GM19463 (cell line): ENCODE measurements around the gene NKX2-2.

Source experiments
- ATAC-seq: cut with Tn5 transposase; IDR thresholded peaks from one replicate; pipeline ENCODE4 v1.9.1; 2021; ENCODE audit warnings: mild to moderate bottlenecking, moderate library complexity; ENCODE audit not compliant: unreplicated experiment

NKX2-2 gene

GRCh38 chr20:21522481-21523280 is 8.8 kb upstream of the NKX2-2 start:
- ATAC-seq: no peak

DNA sequence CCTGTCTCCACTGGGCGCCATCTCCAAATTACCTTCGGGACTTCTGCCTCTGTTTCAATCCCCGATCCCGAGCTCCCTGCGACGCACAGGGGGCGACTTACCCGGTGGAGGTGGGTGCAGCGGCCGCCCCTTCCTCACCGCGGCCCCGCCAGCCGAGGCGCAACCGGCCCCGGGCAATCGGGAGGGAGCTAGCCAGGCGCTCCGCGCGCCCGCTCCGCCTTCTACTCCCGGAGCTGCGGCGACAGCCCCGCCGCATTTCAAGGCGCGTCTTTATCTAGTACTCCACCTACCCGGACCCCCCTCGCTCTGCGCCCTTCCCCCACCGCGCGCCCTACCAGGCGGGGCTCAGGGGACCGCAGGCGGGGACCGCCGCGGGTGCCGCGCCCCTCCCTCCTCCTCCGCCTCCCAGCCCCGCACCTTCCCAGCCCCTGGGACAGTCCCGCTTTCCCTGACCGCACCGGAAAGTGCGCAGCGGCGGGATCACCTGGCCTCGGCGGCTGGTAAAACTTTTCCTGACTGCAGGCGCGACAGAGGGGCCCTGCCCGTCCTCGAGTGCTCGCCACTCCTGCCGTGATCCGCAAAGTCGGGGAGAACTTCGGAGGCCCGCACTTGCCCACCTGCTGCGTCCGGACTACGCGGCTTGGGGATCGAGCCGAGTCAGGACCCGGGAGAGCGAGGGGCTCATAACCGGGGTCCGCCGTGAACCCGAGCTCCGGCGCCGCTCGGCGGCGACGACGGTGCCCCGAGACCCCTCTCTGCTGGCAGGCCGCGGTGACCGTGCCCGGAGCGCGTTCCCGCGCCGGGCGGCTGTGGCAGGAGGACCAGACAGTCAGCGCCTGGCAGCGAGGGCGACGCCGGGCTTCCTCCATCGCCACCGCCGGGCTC is 8.0 kb upstream of the NKX2-2 start:
- ATAC-seq: no peak

DNA sequence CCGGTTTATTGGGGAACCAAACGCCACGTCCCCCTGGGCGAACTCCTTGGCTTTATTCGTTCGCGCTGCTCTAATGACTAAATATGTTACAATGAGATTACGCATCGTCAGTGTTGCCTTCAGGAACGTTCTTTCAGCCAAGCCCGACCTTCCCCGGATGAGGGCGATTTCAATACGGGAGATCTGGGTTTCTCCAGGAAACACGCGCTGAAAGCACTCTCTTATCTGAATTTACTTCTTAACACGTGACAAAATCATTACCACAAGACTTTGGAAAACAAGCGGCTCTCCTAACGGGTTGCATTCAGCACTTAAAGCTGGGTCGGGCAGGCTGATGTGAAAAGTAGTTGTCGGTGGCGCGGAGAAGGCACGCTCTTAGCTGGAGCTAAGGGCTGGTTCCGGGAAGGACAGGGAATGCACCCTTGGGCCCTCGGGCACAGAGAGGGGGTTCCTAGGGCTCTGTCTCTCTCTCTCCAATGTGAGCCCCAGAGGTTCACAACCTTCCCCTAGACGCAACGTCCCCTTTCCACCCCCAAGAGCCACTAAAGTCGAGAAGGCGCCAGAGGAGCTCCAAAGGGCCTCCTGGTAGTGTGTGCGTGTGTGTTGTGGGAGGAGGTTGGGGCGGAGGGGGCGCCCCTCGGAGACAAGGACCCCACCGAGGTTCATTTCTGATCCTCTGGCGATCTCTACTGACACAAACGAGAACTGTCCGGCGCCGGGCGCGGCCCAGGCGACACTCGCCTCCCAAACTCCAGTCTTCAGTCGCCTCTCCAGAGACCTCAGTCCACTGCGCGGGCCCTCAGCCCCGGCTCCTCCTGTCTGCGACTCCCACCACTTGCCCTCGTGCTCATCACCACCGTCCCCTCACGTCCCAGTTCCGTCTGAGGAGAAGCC is 7.1 kb upstream of the NKX2-2 start:
- no peak for ATAC-seq

- ATAC-seq: no peak
Observed at GRCh38 chr20:21519136-21519584, 5.3 kb upstream of the NKX2-2 start.

DNA sequence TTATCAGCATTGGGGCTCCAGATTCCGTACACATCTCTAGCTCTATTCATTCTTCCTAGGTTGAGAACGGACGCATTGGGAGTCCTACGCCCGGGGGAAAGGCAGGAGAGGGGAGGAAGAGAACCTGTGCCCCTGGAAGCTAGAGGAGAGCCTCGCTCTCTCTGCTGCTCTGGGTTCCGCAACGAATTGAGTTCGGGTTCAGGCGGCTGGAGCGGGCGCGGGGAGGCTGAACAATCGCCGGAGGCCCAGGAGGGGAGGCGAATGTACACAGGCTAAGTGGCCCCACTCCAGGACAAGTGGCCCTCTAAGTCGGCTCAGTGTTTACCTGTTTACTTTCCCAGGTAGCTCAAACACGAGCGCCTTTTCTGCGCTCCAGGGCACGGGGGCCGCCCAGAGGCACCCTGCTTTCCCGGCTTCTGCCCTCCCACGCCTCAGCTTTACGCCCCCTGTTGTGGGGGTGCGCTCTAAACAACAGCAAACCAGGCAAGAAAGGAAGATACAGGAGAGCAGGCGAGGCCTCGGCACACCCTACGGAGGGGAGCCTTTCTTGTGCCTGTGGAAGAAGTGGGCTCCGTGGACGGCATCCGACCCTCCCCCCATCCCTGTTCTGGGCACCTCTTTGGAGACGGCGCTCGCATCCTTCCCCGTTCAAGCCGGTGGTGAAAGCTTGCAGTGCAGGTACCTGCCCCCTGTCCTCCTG is 4.6 kb upstream of the NKX2-2 start:
- no peak for ATAC-seq

DNA sequence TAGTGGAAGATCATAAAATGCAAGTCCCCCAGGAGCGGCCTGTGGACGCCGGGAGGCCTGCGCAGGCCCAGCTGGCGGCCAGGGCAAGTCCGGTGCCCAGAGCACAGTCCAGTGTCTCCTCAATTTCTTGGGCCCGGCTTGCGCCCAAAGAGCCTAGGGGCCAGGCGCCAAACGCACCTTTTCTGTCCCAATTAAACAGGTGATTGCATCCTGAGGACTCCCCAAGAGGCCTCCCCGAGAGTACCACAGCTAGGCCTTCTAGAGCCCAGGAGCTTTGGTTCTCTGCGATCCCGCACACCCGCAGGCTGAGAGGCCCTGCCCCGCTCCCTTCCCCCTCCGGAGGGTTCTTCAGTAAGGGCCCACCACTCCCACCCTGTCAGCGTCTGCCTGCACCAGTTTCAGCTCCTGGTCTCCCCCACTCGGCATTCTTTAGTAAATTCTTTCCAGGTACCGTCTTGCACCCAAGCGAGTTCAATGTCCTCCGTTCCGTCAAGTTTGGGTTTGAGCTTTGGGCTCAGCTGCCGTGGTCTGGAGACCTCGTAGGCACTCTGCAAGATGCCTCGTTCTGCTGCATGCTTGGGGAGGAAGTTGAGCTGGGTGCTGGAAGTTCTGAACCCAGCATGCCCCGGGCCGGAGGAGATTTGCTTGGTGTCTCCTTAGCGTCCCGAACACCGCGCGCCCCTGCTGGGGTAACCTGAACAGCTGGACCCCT is 3.9 kb upstream of the NKX2-2 start:
- ATAC-seq: no peak

DNA sequence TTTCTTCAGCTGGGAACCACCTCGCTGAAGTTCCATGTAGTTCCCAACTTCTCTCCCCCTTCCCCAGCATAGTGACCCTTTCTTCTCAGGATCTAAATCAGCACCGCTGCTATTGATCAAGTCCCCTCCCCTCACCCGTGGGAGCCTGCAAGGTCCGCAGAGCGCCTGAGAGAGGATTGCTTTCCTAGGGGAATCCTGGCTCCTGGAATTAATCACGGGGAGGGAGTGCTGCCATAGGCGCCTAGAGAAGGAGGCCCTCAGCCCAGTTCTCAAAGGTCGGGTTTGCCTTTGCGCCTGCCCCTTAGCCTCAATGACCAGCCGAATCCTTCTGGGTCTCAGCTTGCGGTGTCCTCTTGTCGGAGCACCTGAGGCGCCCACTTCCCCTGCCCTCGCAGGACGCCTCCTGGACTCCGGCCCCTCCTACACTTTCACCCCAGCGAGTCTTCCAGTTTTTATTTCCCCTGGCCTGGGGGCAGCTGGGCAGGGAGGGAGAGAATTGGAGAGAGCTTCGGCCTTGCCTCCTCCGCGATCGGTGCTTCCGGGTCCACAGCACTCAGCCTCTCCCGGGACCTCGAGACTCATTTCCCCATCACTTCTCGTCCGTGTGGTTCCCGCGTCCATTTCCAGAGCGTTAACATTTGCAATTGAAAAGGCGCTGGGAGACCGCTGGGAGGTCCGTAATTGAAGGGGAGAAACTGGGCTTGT is 3.1 kb upstream of the NKX2-2 start:
- ATAC-seq: no peak

- no peak for ATAC-seq
Observed at GRCh38 chr20:21516180-21516567, 2.3 kb upstream of the NKX2-2 start.

DNA sequence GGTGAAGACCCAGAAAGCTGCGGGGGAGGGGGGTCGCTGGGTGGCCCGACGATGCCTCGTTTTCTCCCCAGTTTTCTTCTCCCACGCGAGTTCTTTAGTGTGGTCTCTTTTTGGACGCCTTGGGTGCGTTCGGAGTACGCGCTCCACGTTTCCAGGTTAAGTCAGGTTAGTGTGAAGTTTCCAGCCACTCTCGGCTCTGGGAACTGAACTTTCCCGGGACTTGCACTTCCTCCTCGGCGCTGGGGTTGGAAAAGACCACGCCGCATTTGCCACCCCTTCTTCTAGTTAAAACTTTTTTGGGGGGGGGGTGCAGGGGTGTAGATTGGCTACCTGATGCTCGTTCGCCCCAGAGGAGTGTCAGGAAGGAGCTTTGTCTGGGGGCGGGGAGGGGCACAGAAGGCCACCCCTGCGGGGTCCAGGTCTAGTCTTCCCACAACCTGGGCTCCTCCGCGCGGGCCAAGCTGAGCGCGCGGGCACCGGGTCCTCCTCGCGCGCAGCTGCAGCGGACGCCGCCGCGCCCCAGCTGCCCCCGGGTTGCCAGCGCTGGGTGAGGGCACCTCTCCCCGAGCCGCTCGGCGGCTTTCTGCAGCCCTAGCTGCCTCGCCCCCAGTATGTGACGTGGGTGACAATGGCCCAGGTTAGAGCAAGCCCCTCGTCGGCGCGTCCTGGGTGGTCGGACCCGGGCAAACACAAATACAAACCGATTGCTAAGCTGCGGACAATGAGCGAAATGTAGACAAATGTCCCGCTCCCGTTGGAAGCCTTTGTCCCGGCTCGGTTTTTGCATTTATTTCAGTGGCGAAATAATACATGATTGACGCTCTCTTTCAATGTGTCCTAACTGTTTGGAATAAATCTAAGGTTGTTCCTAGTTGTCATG is 1.7 kb upstream of the NKX2-2 start:
- no peak for ATAC-seq

- no peak for ATAC-seq
Observed at GRCh38 chr20:21514553-21515251, 838 bp upstream of the NKX2-2 start.

GRCh38 chr20:21513181-21513663 is 642 bp downstream of the NKX2-2 start:
- ATAC-seq: no peak

DNA sequence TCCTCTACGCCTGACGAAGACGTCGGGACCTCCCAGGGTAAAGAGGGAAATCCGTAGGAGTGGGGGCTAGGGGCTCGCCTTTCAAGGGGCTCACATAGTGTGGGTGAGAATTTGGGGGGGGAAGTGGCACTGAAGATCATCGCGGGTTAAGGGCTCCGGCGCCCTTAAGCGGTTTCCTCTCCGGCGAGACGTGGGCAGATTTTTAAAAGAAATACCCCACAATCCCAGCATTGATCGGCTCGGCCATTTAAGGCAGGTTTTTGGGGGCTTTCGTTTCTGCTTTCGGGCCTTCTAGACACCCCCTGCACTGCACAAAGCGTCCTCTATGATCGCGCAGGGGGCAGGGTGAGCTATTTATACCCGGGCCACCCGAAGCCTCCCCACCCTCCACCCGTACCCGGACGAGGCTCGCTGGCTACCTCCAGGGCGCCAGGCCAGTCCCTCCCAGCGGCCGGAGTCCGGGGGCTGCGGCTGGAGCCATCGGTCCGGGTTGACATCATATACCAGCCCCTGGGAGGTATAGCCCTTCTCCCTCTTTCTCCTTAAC is 1.2 kb downstream of the NKX2-2 start:
- no peak for ATAC-seq

GRCh38 chr20:21511850-21512633 is 1.8 kb downstream of the NKX2-2 start:
- no peak for ATAC-seq

GRCh38 chr20:21511485-21511849 is 2.4 kb downstream of the NKX2-2 start:
- no peak for ATAC-seq

- no peak for ATAC-seq
Observed at GRCh38 chr20:21510414-21511384, 3.2 kb downstream of the NKX2-2 start.
